OCI-LY7 (cell line): ENCODE data around the gene ZDHHC17. TPM values are rescaled to one million over a fixed set of nuclear protein-coding genes. Genes with fewer than 3 reads are reported as not detected.

Experiments
- BruUV-seq: library from RNA; stranded (reverse); fragments of 400-500 nt; replicated peaks from 2 replicates; lab custom pipeline; 2021; lab: Mats Ljungman, UMichigan
- CTCF ChIA-PET: fragments of 300-600 bp; sonication (Branson Sonifier 250); formaldehyde crosslinking; loops from one replicate; lab custom pipeline; 2022; ENCODE audit warnings: antibody characterized with exemption; ENCODE audit not compliant: unreplicated experiment; lab: Charles Lee
- POLR2A ChIA-PET: fragments of 300-600 bp; sonication (Branson Sonifier 250); formaldehyde crosslinking; loops from one replicate; lab custom pipeline; 2022; ENCODE audit warnings: antibody characterized with exemption; lab: Charles Lee
- DNase-seq: peaks from one replicate; pipeline ENCODE4 v3.0.0-alpha.2; 2015; ENCODE audit warnings: low spot score
- H2AFZ ChIP-seq: fragments of 200-600 bp; sonication (generic), shearing (Covaris generic); 2 replicates; pipeline ENCODE4 v1.6.1; 2014; ENCODE audit warnings: mild to moderate bottlenecking, antibody characterized with exemption, low read length, moderate library complexity
- H3K27ac ChIP-seq: fragments of 200-600 bp; sonication (generic); 2 replicates; pipeline ENCODE4 v1.5.1; 2014; ENCODE audit warnings: mixed run types, low read depth, mild to moderate bottlenecking, moderate library complexity, low read length, inconsistent platforms; ENCODE audit not compliant: poor library complexity, severe bottlenecking
- H3K36me3 ChIP-seq: fragments of 200-600 bp; sonication (generic); 2 replicates; pipeline ENCODE4 v1.6.1; 2014; ENCODE audit warnings: mild to moderate bottlenecking, antibody characterized with exemption, low read length, moderate library complexity, mixed read lengths; ENCODE audit not compliant: insufficient read depth
- H3K4me1 ChIP-seq: fragments of 200-600 bp; sonication (generic); 2 replicates; pipeline ENCODE4 v1.5.1; 2014; ENCODE audit warnings: mild to moderate bottlenecking, low read length; ENCODE audit not compliant: insufficient read depth, poor library complexity, severe bottlenecking
- H3K4me2 ChIP-seq: fragments of 200-600 bp; sonication (generic); 2 replicates; pipeline ENCODE4 v1.6.1; 2014; ENCODE audit warnings: mild to moderate bottlenecking, low read length
- H3K4me3 ChIP-seq: fragments of 200-600 bp; sonication (generic); 2 replicates; pipeline ENCODE4 v1.5.1; 2014; ENCODE audit warnings: mild to moderate bottlenecking, low read depth, low read length; ENCODE audit not compliant: poor library complexity, severe bottlenecking
- H3K79me2 ChIP-seq: fragments of 200-600 bp; sonication (generic); 2 replicates; pipeline ENCODE4 v1.6.1; 2016; ENCODE audit warnings: low read depth, mild to moderate bottlenecking, low read length, moderate library complexity, mixed read lengths; ENCODE audit not compliant: insufficient read depth
- H3K9me2 ChIP-seq: fragments of 200-600 bp; sonication (generic); 2 replicates; pipeline ENCODE4 v1.6.1; 2016; ENCODE audit warnings: mild to moderate bottlenecking, low read length, mixed read lengths; ENCODE audit not compliant: insufficient read depth
- H3K9me3 ChIP-seq: fragments of 200-600 bp; sonication (generic); 2 replicates; pipeline ENCODE4 v1.6.1; 2014; ENCODE audit warnings: mild to moderate bottlenecking, mixed run types, low read length, mixed read lengths
- H4K20me1 ChIP-seq: fragments of 200-600 bp; sonication (generic); 2 replicates; pipeline ENCODE4 v1.6.1; 2014; ENCODE audit warnings: mild to moderate bottlenecking, antibody characterized with exemption, low read length, moderate library complexity, mixed read lengths; ENCODE audit not compliant: insufficient read depth
- EZH2phosphoT487 ChIP-seq: fragments of 200-600 bp; sonication (generic); IDR thresholded peaks from 2 replicates; pipeline ENCODE4 v1.6.1; 2018; ENCODE audit warnings: low read depth, borderline replicate concordance, mild to moderate bottlenecking, mixed run types, antibody characterized with exemption, low read length, moderate library complexity, mixed read lengths
- intact Hi-C: fragments of 100-400 bp; cut with micrococcal nuclease; formaldehyde crosslinking; loops from one replicate; pipeline ENCODE4 v1.10.0; 2022; ENCODE audit not compliant: unreplicated experiment
- total RNA-seq, 2 experiments: library from RNA; depleted of rRNA in 1 of 2; stranded (reverse); fragments of >200 nt in 1 of 2; shearing (Covaris generic) in 1 of 2; gene quantifications; 2 replicates each; pipeline ENCODE4 v1.2.3, GENCODE V29; 2014 to 2022
- TF ChIP-seq, protein P1 (sequence below): fragments of 200-600 bp; sonication (generic); conservative IDR thresholded peaks from 2 replicates; pipeline ENCODE4 v1.5.1; 2014; ENCODE audit warnings: mild to moderate bottlenecking, antibody characterized with exemption, low read length, moderate library complexity, mixed read lengths

The ZDHHC17 gene
- total RNA-seq, 2 experiments from 2014 or later, result 24.0 to 32.8 TPM

DNA sequence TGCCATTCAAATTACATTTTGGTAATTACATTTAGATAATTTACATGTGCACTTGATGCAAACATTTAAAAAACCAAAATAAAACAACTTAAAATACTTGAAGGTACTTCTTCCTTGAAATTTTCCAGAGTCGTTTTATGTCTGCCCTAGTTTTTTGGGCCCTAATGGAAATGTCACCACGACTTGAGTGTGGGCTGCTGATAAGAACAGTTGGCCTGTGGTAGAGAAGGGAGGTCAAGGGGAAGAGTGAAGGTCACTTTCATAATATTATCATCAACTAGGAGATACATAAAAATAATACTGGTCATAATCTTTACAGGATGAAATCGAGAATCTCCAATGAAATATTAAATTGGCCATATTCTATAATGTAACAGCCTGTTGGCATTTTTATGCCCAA, 23.1 kb downstream of the ZDHHC17 start:
- no TSS peak for BruUV-seq
- POLR2A ChIA-PET, result no interaction called here

DNA sequence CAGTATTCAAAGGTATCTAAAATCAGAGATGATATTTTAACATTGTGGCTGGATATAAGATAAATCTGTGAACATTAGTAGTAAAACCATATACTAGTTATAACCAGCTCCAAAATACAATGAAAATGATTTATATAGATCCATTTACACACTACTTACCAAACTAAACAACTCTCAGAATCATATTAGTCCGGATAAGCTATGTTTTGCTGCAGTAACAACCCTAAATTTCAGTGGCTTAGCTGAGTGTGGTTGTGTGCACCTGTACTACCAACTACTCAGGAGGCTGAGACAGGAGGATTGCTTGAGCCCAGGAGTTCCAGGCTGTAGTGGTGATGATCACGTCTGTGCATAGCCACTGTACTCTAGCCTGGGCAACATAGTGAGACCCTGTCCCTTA, 23.8 kb downstream of the ZDHHC17 start:
- H3K27ac ChIP-seq, result no peak overlapping the region
- no peak for TF ChIP-seq EZH2phosphoT487
- TF ChIP-seq, protein P1, sequence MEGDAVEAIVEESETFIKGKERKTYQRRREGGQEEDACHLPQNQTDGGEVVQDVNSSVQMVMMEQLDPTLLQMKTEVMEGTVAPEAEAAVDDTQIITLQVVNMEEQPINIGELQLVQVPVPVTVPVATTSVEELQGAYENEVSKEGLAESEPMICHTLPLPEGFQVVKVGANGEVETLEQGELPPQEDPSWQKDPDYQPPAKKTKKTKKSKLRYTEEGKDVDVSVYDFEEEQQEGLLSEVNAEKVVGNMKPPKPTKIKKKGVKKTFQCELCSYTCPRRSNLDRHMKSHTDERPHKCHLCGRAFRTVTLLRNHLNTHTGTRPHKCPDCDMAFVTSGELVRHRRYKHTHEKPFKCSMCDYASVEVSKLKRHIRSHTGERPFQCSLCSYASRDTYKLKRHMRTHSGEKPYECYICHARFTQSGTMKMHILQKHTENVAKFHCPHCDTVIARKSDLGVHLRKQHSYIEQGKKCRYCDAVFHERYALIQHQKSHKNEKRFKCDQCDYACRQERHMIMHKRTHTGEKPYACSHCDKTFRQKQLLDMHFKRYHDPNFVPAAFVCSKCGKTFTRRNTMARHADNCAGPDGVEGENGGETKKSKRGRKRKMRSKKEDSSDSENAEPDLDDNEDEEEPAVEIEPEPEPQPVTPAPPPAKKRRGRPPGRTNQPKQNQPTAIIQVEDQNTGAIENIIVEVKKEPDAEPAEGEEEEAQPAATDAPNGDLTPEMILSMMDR, result no peak
- H3K9me3 ChIP-seq, result peaks cover 8% of the 10 kb centered on the region; the same call in 1 of the 2 replicates
- no TSS peak for BruUV-seq
- H3K4me1 ChIP-seq, result no peaks in the 10 kb centered on the region
- no peaks in the 10 kb centered on the region for H3K9me2 ChIP-seq
- H2AFZ ChIP-seq, result no peak overlapping the region
- DNase-seq, result no peak
- peaks cover 24% of the 10 kb centered on the region; the same call in 1 of the 2 replicates for H3K79me2 ChIP-seq
- intact Hi-C loops, result no loop called here
- ChIA-PET POLR2A (interaction anchor here (0.5 kb wide), 1 partner anchor 87 kb away, joined by 3 read pairs; no protein-coding TSS in a partner anchor), CTCF (no interaction called here)
- no peak overlapping the region for H3K4me3 ChIP-seq
- no peak overlapping the region for H3K4me2 ChIP-seq
- peaks cover 8% of the 10 kb centered on the region for H4K20me1 ChIP-seq
- peaks cover 4% of the 10 kb centered on the region; the same call in 1 of the 2 replicates for H3K36me3 ChIP-seq

More for the DNA sequence above, 23.1 kb downstream of the ZDHHC17 start:
- Histone ChIP-seq H2AFZ (no peak overlapping the region), H3K4me1 (no peaks in the 10 kb centered on the region), H3K9me3 (peaks cover 8% of the 10 kb centered on the region; the same call in 1 of the 2 replicates), H3K79me2 (peaks cover 29% of the 10 kb centered on the region; the same call in 1 of the 2 replicates), H4K20me1 (peaks cover 8% of the 10 kb centered on the region), H3K4me2 (no peak overlapping the region), H3K4me3 (no peak overlapping the region), H3K27ac (no peak overlapping the region), H3K36me3 (peaks cover 4% of the 10 kb centered on the region; the same call in 1 of the 2 replicates), H3K9me2 (no peaks in the 10 kb centered on the region)
- CTCF ChIA-PET, result no interaction called here
- no peak for DNase-seq
- intact Hi-C loops, result no loop called here
- TF ChIP-seq EZH2phosphoT487, result no peak
- TF ChIP-seq, protein P1, result no peak

DNA sequence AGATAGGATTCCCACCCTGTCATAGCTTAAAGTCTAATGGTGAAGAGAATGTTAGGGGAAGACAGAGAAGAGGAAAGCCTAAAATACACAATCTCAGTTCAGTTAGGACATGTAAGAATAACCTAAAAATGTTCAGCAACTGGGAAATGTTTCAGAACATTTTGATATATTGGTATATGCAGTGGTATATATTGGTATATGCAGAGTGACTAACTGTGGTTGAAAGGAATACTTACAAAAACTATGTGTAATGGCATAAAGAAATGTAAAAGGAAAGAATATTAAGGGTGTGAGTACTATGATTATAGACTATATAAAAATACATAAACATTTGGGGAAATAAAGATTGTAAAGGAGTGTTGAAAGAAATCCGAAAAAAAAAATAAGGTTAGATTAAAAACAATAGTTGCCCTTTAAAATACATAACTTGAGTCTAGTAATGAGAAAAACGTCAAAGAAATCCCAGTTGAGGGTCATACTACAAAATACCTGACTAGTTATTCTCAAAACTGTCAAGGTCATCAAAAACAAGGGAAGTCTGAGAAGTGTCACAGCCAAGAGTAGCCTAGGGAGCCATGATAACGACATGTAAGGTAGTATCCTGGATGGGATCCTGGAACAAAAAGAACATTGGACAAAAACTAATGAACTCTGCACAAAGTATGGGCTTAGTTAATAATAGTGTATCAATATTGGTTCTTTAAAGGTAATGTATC, 25.6 kb downstream of the ZDHHC17 start:
- Histone ChIP-seq H3K79me2 (peaks cover 24% of the 10 kb centered on the region; the same call in 1 of the 2 replicates), H3K4me2 (no peak overlapping the region), H3K4me1 (no peaks in the 10 kb centered on the region), H3K9me3 (peaks cover 8% of the 10 kb centered on the region; the same call in 1 of the 2 replicates), H2AFZ (no peak overlapping the region), H3K4me3 (no peak overlapping the region), H4K20me1 (peaks cover 8% of the 10 kb centered on the region), H3K36me3 (no peaks in the 10 kb centered on the region; the same call in 1 of the 2 replicates), H3K9me2 (no peaks in the 10 kb centered on the region), H3K27ac (no peak overlapping the region)
- BruUV-seq, result no TSS peak
- no peak for DNase-seq
- no peak for TF ChIP-seq EZH2phosphoT487
- TF ChIP-seq, protein P1, result no peak
- CTCF ChIA-PET, result no interaction called here
- intact Hi-C loops, result loop anchor here (5.0 kb wide), 1 partner anchor 102 kb away; no protein-coding TSS in a partner anchor
- POLR2A ChIA-PET, result interaction anchor here (0.5 to 0.9 kb wide), 4 partner anchors 9 to 173 kb away, joined by 3 read pairs; no protein-coding TSS in a partner anchor
